RCC 7860 (cell line): ENCODE results near the gene MGAT2.
A peak's percentile ranks its signal among the peaks of the same experiment; 100 is the strongest.
"Not testable (repeated sequence)": the region's sequence is repeated elsewhere in the genome, so short reads cannot be mapped to it uniquely, and the experiment has no call there.

Experiments used
- DNase-seq: peaks from one replicate; pipeline ENCODE4 v3.0.0-alpha.2; 2015; ENCODE audit warnings: low spot score
- FAIRE-seq: peaks from 2 replicates; lab custom pipeline; 2012; peaks lifted over from hg19 to GRCh38; lab: Jason Lieb, UNC

MGAT2 gene

GRCh38 chr14:49612251-49612650 lies 8.3 kb upstream of the MGAT2 start:
- DNase-seq: no peak
- no peak for FAIRE-seq

DNA sequence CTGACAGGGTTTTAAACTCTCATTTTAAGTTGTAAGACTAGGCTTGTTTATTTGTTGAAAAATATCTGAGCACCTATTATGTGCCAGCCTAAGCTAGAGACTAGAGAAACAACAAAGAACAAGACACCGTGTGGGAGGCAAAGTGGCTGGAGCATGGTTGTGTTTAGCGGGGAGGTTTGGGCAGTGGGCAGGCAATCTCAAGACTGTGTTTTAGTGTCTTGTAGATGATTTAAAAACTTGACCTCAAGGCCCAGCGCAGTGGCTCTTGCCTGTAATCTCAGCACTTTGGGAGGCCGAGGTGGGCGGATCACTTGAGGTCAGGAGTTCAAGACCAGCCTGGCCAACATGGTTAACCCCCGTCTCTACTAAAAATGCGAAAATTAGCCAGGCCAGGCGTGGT lies 7.9 kb upstream of the MGAT2 start:
- DNase-seq: no peak
- no peak for FAIRE-seq

DNA sequence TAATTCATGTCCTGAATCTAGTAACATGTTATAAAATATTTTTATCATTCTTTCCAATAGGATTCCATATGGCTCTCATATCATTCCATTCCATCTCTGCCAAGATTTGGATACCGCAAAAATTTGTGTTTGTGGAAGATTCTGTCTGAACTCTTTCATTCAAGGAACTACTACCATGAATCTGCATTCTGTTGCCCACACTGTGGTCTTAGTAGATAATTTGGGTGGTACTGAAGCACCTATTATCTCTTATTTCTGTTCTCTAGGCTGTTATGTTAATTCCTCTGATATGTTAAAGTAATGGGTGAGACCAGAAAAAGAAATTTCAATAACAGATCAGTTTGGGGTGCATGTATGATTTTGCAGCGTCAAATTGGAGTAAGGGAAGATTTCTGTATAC lies 6.4 kb upstream of the MGAT2 start:
- no peak for FAIRE-seq

GRCh38 chr14:49615776-49616175 lies 4.8 kb upstream of the MGAT2 start:
- FAIRE-seq: no peak
- no peak for DNase-seq

More for the DNA sequence above, 6.4 kb upstream of the MGAT2 start:
- DNase-seq: no peak

DNA sequence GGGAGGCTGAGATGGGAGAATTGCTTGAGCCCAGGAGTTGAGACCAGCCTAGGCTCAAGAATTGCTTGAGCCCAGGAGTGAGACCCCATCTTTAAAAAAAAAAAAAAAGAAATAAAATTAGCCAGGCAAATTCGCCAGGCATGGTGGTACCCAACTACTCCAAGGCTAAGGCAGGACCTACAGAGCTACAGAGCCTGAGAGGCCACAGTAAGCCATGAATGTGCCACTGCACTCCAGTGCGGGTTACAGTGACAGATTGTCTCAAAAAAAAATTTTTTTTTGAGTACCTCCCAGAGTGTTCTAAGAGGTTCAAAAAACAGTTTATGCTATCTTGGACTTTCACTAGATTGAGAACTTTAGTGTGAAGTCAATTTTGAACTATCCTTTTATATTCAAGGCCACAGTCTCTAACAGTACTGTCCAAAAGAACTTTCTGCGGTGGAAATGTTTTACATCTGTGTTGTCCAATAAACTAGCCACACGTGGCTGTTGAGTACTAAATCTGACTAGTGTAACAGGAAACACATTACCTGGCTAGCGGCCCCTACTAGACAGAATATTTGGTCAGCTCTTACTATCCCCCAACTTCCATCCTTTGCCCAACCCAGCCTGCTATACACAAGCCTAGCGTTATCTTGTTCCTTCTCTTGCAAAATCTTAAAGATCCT lies 2.6 kb upstream of the MGAT2 start:
- FAIRE-seq (no peak), DNase-seq (no peak)

DNA sequence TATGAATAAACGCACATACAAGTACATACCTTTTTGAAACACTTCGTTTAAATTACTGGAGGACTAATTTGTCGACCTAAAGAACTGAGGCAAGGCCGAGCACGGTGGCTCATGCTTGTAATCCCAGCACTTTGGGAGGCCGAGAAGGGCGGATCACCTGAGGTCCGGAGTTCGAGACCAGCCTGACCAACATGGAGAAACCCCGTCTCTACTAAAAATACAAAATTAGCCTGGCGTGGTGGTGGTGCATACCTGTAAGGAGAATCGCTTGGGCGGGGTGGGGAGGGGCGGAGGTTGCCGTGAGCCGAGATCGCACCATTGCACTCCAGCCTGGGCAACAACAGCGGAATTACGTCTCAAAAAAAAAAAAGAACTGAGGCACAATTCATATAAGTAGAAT lies 1.3 kb upstream of the MGAT2 start:
- not testable (repeated sequence) for FAIRE-seq

GRCh38 chr14:49619730-49620129 lies 869 bp upstream of the MGAT2 start:
- FAIRE-seq: no peak
- DNase-seq: no peak

More for the DNA sequence above, 1.3 kb upstream of the MGAT2 start:
- DNase-seq: not testable (repeated sequence)

- no peak for FAIRE-seq
- no peak for DNase-seq
These were observed 699 bp downstream of the MGAT2 start for GRCh38 chr14:49621114-49621881.

DNA sequence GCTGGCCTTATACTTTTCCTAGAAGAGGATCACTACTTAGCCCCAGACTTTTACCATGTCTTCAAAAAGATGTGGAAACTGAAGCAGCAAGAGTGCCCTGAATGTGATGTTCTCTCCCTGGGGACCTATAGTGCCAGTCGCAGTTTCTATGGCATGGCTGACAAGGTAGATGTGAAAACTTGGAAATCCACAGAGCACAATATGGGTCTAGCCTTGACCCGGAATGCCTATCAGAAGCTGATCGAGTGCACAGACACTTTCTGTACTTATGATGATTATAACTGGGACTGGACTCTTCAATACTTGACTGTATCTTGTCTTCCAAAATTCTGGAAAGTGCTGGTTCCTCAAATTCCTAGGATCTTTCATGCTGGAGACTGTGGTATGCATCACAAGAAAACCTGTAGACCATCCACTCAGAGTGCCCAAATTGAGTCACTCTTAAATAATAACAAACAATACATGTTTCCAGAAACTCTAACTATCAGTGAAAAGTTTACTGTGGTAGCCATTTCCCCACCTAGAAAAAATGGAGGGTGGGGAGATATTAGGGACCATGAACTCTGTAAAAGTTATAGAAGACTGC lies 1.5 kb downstream of the MGAT2 start:
- DNase-seq: no peak

DNA sequence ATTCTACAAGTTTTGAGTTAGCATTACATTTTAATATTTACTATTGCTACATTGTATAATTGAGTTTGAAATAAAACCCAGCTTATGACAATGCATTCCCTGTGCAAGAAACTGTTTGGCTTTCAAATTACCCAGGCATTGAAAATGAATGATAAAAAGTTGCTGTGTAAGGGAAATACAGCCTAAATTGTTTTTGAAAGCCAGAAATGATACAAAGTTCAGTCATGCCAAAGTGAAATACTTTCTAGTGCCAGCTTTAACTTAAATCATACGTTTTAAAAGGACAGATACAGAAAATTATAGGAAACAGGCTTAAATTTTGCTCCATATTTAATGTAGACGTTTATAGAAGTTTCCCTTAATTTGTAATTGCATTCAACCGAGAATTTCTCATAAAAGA lies 2.8 kb downstream of the MGAT2 start:
- FAIRE-seq: no peak
- no peak for DNase-seq

More for the DNA sequence above, 1.5 kb downstream of the MGAT2 start:
- no peak for FAIRE-seq

GRCh38 chr14:49623941-49624839 lies 3.6 kb downstream of the MGAT2 start:
- DNase-seq (no peak), FAIRE-seq (no peak)

DNA sequence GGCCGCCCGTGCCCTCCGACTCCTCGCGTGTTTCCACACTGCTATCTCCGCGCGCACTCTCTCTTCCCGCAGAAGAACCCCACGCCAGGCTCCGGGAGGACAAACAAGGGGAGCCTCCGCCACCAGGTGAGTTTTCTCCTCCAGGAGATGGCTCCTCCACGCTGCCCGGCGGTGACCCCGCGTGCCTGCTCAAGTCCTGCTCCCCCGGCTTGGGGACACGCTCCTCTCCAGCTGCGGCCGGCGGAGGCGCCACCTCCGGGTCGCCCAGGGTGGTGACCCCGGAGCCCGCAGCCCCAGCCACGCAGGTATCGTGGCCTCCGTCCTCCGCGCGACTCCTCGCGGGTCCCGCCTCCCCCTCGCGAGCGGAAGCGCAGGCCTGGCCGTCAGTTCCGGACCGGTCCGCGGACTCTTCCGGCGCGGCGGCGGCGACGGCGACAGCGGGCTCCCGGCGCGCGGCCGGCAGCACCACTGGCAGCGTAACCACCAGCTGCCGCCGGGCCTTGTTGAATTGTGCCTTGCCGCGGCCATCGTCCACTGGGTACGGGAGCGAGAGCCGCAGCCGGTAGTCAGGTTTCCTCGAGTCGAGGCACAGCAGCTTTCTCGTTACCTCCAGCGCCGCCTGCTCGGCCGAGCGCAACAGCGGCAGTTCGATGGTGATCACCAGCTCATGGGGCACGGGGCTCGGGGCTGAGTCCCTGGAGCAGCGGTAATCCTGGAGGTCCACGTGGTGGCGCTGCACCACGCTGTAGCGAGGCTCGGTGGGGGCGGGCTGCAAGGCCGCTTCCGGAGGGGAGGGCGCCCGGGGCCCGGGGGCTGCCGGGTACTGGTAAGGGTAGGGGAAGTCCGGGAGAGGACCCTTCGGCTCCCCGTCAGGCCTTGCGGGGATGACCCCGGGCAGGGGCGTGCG lies 13.3 kb downstream of the MGAT2 start:
- FAIRE-seq: no peak
- peak; percentile 70 for DNase-seq

GRCh38 chr14:49634547-49635334 lies 14.1 kb downstream of the MGAT2 start, which contains the start of gene DNAAF2:
Gene DNAAF2, minus strand, starts transcription at chr14:49635244. Its CDS starts 95 bp downstream, at chr14:49635149.
- no peak for FAIRE-seq
- peak; percentile 60 for DNase-seq

- FAIRE-seq (no peak), DNase-seq (no peak)
These were observed 16.3 kb downstream of the MGAT2 start for GRCh38 chr14:49636866-49637265.

DNA sequence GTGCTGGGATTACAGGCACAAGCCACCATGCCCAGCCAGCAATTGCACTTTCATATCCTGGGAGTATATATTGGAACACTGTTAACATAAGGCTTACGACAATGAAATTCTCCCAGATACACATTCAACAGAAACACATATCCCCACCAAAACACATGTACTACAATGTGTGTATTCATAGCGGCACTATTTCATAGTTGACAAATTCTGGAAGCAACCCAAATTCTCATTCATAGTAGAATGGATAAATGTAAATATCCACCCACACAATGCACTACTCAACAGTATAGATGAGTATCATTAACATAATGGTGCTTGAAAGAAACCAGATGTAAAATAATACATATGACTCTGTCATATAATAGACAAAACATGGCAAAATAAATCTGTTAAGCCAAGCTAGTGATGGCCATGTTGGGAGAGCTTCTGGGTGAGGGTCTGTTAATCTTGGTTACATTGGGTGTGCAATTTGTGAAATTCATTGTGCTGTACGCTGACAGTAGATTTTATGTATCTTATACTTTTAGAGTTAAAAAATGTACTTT lies 17.0 kb downstream of the MGAT2 start:
- no peak for DNase-seq
- FAIRE-seq: no peak

DNA sequence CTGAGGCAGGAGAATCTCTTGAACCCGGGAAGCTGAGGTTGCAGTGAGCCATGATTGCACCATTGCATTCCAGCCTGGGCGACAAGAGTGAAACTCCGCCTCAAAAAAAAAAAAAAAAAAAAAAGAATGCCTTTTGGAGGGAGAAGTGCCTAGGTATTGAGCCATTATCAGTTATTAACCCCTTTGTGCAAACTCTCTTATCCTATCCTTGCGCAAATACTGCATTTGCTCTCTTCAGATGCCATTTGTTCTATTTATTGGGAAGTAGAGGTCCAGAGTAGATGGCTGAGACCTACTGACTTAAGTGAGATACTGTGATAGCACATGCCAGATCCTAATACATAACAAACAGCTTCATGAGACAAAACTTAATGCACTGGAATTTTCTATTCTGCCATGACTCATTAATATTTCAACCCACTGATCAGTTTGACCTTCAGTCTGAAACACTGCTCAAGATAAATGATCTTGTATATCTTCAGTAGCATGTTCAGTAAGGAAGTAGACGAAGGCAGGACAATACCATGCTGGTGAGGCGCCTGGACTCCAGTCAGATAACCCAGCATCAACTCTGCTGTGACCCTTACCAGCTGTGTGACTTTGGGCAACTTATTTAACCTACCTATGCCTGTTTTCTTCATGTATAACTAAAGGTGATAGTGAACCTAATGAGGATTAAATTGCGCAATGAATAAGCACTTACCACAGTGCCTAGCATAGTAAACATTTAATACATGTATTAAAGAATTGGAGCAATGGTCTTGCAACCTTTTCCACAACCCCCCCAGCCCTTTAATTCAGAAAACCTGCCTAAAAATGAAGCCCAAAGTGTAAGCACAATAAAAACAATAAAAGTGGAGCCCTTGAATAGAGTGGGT lies 20.2 kb downstream of the MGAT2 start:
- DNase-seq (no peak), FAIRE-seq (no peak)

GRCh38 chr14:49641697-49642129 lies 21.1 kb downstream of the MGAT2 start:
- peak; percentile 64 for FAIRE-seq
- peak; percentile 52 for DNase-seq

GRCh38 chr14:49642163-49642562 lies 21.6 kb downstream of the MGAT2 start:
- FAIRE-seq (no peak), DNase-seq (no peak)
